SK-N-SH (cell line): ENCODE data around the gene ANKMY1. TPM values are rescaled to one million over a fixed set of nuclear protein-coding genes. Genes with fewer than 3 reads are reported as not detected.

Source experiments
- CTCF ChIA-PET: fragments of 300-600, 350-600 bp; formaldehyde crosslinking; extraction: SDS; loops from one replicate; lab custom pipeline; 2021; lab: Yijun Ruan, JAX
- POLR2A ChIA-PET: fragments of 350-600 bp; sonication (Branson Sonifier 250); formaldehyde crosslinking; extraction: SDS; loops from one replicate; lab custom pipeline; 2020; ENCODE audit warnings: antibody characterized with exemption, inconsistent platforms; lab: Yijun Ruan, JAX
- DNase-seq: peaks from one replicate; pipeline ENCODE4 v3.0.0; 2012
- H2AFZ ChIP-seq: fragments of 200-600 bp; sonication (generic); 2 replicates; pipeline ENCODE4 v1.8.1; 2016; ENCODE audit warnings: antibody characterized with exemption, mild to moderate bottlenecking, low read depth
- H3F3A ChIP-seq: fragments of 200-600 bp; sonication (generic); replicated peaks from 2 replicates; pipeline ENCODE3; 2016; ENCODE audit warnings: antibody characterized with exemption, mild to moderate bottlenecking; ENCODE audit not compliant: insufficient read depth
- H3K27ac ChIP-seq, 2 experiments: fragments of 200-500 bp in 1 of 2; fragments of 200-600 bp in 1 of 2; sonication (Bioruptor generic) in 1 of 2; sonication (generic), shearing (Covaris generic) in 1 of 2; 2 replicates each; pipeline versions ENCODE4 v1.5.1 to v1.6.1; 2014 to 2016; ENCODE audit warnings: low read depth in 2 of 2, inconsistent platforms in 1 of 2, low read length in 1 of 2, mild to moderate bottlenecking in 1 of 2, mixed read lengths in 1 of 2
- H3K27me3 ChIP-seq: fragments of 200-600 bp; sonication (generic), shearing (Covaris generic); 2 replicates; pipeline ENCODE4 v1.6.1; 2016; ENCODE audit warnings: mixed run types; ENCODE audit not compliant: insufficient read depth
- H3K36me3 ChIP-seq, 2 experiments: fragments of 200-500 bp in 1 of 2; fragments of 200-600 bp in 1 of 2; sonication (Bioruptor generic) in 1 of 2; sonication (generic) in 1 of 2; replicated peaks in 1 of 2; 2 replicates each; pipeline versions ENCODE3 to v1.5.1; 2014 to 2016; ENCODE audit warnings: low read length in 1 of 2, mild to moderate bottlenecking in 1 of 2; ENCODE audit not compliant: insufficient read depth in 2 of 2, control insufficient read depth in 1 of 2
- H3K4me1 ChIP-seq, 2 experiments: fragments of 200-500 bp in 1 of 2; fragments of 200-600 bp in 1 of 2; sonication (Bioruptor generic) in 1 of 2; sonication (generic), shearing (Covaris generic) in 1 of 2; 2 replicates each; pipeline versions ENCODE4 v1.5.1 to v1.6.1; 2014 to 2016; ENCODE audit warnings: low read depth in 1 of 2, low read length in 1 of 2, mixed run types in 1 of 2; ENCODE audit not compliant: insufficient read depth in 2 of 2, control insufficient read depth in 1 of 2
- H3K4me2 ChIP-seq: fragments of 200-600 bp; sonication (generic), shearing (Covaris generic); 2 replicates; pipeline ENCODE4 v1.6.1; 2017; ENCODE audit warnings: mixed run types
- H3K4me3 ChIP-seq, 2 experiments: fragments of 200-500 bp in 1 of 2; fragments of 200-600 bp in 1 of 2; sonication (Bioruptor generic) in 1 of 2; sonication (generic), shearing (Covaris generic) in 1 of 2; 2 replicates each; pipeline versions ENCODE4 v1.5.1 to v1.8.1; 2014 to 2016; ENCODE audit warnings: low read depth in 2 of 2, inconsistent platforms in 1 of 2, low read length in 1 of 2, mild to moderate bottlenecking in 1 of 2, mixed read lengths in 1 of 2, moderate library complexity in 1 of 2
- H3K79me2 ChIP-seq: fragments of 200-600 bp; sonication (generic); 2 replicates; pipeline ENCODE4 v1.8.1; 2017; ENCODE audit warnings: mild to moderate bottlenecking; ENCODE audit not compliant: insufficient read depth
- H3K9ac ChIP-seq: fragments of 200-600 bp; sonication (generic); 2 replicates; pipeline ENCODE4 v1.6.1; 2017; ENCODE audit warnings: mixed run types
- H3K9me2 ChIP-seq: fragments of 200-600 bp; sonication (generic); 2 replicates; pipeline ENCODE4 v1.6.1; 2017; ENCODE audit warnings: mixed run types
- H3K9me3 ChIP-seq: fragments of 200-600 bp; sonication (generic); 2 replicates; pipeline ENCODE4 v1.6.1; 2017; ENCODE audit warnings: mixed run types, mild to moderate bottlenecking, moderate library complexity
- H4K20me1 ChIP-seq: fragments of 200-600 bp; sonication (generic); 2 replicates; pipeline ENCODE4 v1.6.1; 2017; ENCODE audit warnings: mild to moderate bottlenecking, mixed run types; ENCODE audit not compliant: insufficient read depth
- CHD2 ChIP-seq: fragments of 150-350 bp; IDR thresholded peaks from 2 replicates; pipeline ENCODE4 v1.6.1; 2018; ENCODE audit warnings: low read length; ENCODE audit not compliant: partially characterized antibody
- ELF1 ChIP-seq: IDR thresholded peaks from 2 replicates; pipeline ENCODE4 v1.4.0; 2012
- EP300 ChIP-seq, 2 experiments: IDR thresholded peaks; 2 replicates each; pipeline versions ENCODE4 v1.4.0 to v1.6.1; 2012; ENCODE audit warnings: borderline replicate concordance in 1 of 2, low read depth in 1 of 2, low read length in 1 of 2
- JUND ChIP-seq: IDR thresholded peaks from 2 replicates; pipeline ENCODE4 v1.4.0; 2012
- MAX ChIP-seq: IDR thresholded peaks from 2 replicates; pipeline ENCODE4 v1.4.0; 2012; ENCODE audit warnings: low read depth
- MXI1 ChIP-seq: IDR thresholded peaks from 2 replicates; pipeline ENCODE4 v1.6.1; 2012; ENCODE audit warnings: mild to moderate bottlenecking, low read depth, low read length, improper control_type of control experiment
- NFIC ChIP-seq: IDR thresholded peaks from 2 replicates; pipeline ENCODE4 v1.4.0; 2012; ENCODE audit warnings: borderline replicate concordance
- POLR2AphosphoS5 ChIP-seq: IDR thresholded peaks from 2 replicates; pipeline ENCODE4 v1.6.1; 2012; ENCODE audit warnings: low read depth, low read length
- REST ChIP-seq: IDR thresholded peaks from 2 replicates; pipeline ENCODE4 v1.6.1; 2012; ENCODE audit warnings: mild to moderate bottlenecking, low read depth, low read length, moderate library complexity
- RXRA ChIP-seq: IDR thresholded peaks from 2 replicates; pipeline ENCODE4 v1.4.0; 2012; ENCODE audit warnings: low read depth, mild to moderate bottlenecking, borderline replicate concordance
- SIN3A ChIP-seq: IDR thresholded peaks from 2 replicates; pipeline ENCODE4 v1.6.1; 2012; ENCODE audit warnings: low read depth, mild to moderate bottlenecking, low read length, moderate library complexity, borderline replicate concordance
- TAF1 ChIP-seq: IDR thresholded peaks from 2 replicates; pipeline ENCODE4 v1.6.1; 2012; ENCODE audit warnings: low read depth, mild to moderate bottlenecking, low read length, moderate library complexity, borderline replicate concordance
- TEAD4 ChIP-seq: IDR thresholded peaks from 2 replicates; pipeline ENCODE4 v1.4.0; 2012; ENCODE audit warnings: mild to moderate bottlenecking, borderline replicate concordance; ENCODE audit not compliant: insufficient read depth
- USF1 ChIP-seq: IDR thresholded peaks from 2 replicates; pipeline ENCODE4 v1.4.0; 2012; ENCODE audit warnings: low read depth, borderline replicate concordance
- USF2 ChIP-seq: fragments of 150-350 bp; IDR thresholded peaks from 2 replicates; pipeline ENCODE4 v1.6.1; 2017; ENCODE audit warnings: antibody characterized with exemption, low read length, low read depth, borderline replicate concordance
- YY1 ChIP-seq: IDR thresholded peaks from 2 replicates; pipeline ENCODE4 v1.4.0; 2012; ENCODE audit warnings: low read depth, mild to moderate bottlenecking
- ZBTB33 ChIP-seq: IDR thresholded peaks from 2 replicates; pipeline ENCODE4 v1.4.0; 2012; ENCODE audit warnings: low read depth, borderline replicate concordance
- WGBS: methylation state at CpG from one replicate; pipeline ENCODE4 v1.1.6; 2017; ENCODE audit warnings: low lambda C conversion rate; 5-methylcytosine and 5-hydroxymethylcytosine counted together
- polyA plus RNA-seq, 3 experiments: library from polyadenylated mRNA; depleted of rRNA; stranded (reverse); fragments of >200 nt; gene quantifications; 2 replicates each; pipeline ENCODE4 v1.2.3, GENCODE V29; 2012

Gene ANKMY1
- polyA plus RNA-seq, 1 of the 3 experiments (the other 2 are of a cell fraction) = 12.1 TPM

- TF ChIP-seq REST = no peak
- TF ChIP-seq USF1 = no peak
- TF ChIP-seq POLR2AphosphoS5 = no peak
These were observed 101.9 kb downstream of the ANKMY1 start (continued) for GRCh38 chr2:240455647-240456446.

GRCh38 chr2:240455272-240455646 is 102.5 kb downstream of the ANKMY1 start:
- peaks cover 71% of the 10 kb centered on the region for H4K20me1 ChIP-seq
- peaks cover 6 to 26% of the 10 kb centered on the region in 2 experiments; a peak in 2 of 4 replicates for H3K4me1 ChIP-seq
- CTCF ChIA-PET = interaction anchor here (1.0 to 2.6 kb wide), 3 partner anchors 16 to 62 kb away, joined by 3 to 10 read pairs (median 3); no protein-coding TSS in a partner anchor
- no peak overlapping the region for H2AFZ ChIP-seq
- POLR2A ChIA-PET = no interaction called here
- H3K9me2 ChIP-seq = no peaks in the 10 kb centered on the region
- no peak for TF ChIP-seq ELF1
- no peak for TF ChIP-seq EP300 (IDR thresholded peaks at IDR 0.05; ENCODE audit: borderline replicate concordance in 1 of 2, low read depth in 1 of 2, low read length in 1 of 2)
- no peak for TF ChIP-seq RXRA
- no peak for TF ChIP-seq MAX
- TF ChIP-seq YY1 = no peak
- TF ChIP-seq USF2 = no peak
- no peak for TF ChIP-seq NFIC
- TF ChIP-seq TEAD4 = no peak
- TF ChIP-seq SIN3A = no peak
- TF ChIP-seq CHD2 = no peak
- TF ChIP-seq TAF1 = no peak
- TF ChIP-seq POLR2AphosphoS5 = no peak
- TF ChIP-seq MXI1 = no peak
- no peak for TF ChIP-seq USF1
- no peak for TF ChIP-seq ZBTB33
- no peak for TF ChIP-seq JUND
- no peaks in the 10 kb centered on the region for H3K36me3 ChIP-seq
- WGBS = 91% methylated on average over 7 of the region's 7 CpGs
- peaks cover 16% of the 10 kb centered on the region; the same call in 1 of the 2 replicates for H3K79me2 ChIP-seq
- no peak for DNase-seq
- H3K9me3 ChIP-seq = no peaks in the 10 kb centered on the region
- H3K9ac ChIP-seq = no peak overlapping the region
- H3K27ac ChIP-seq = no peak overlapping the region
- H3K27me3 ChIP-seq = no peaks in the 10 kb centered on the region
- H3K4me3 ChIP-seq = no peak overlapping the region
- no peak overlapping the region; the same call in 1 of the 2 replicates for H3K4me2 ChIP-seq
- no peaks in the 10 kb centered on the region for H3F3A ChIP-seq
